Spleen (tissue), 7 donors: Measurements from ENCODE around the gene EPN2.

Experiments
- POLR2A ChIP-seq, 3 donors: fragments of 450-650 bp; IDR thresholded peaks; one replicate each; pipeline ENCODE4 v1.5.1; 2017; ENCODE audit warnings: antibody characterized with exemption in 3 of 3, mild to moderate bottlenecking in 1 of 3
- TF ChIP-seq, protein P1 (sequence below), 11 experiments: fragments of 200-600 bp in 7 of 11; fragments of 450-650 bp in 4 of 11; sonication (generic) in 4 of 11; IDR thresholded peaks in 8 of 11; conservative IDR thresholded peaks in 3 of 11; 1 replicate in 7 of 11; 2 replicates in 4 of 11; pipeline versions ENCODE4 v1.4.0 to v1.8.0; 2016 to 2021; ENCODE audit warnings: antibody characterized with exemption in 11 of 11, inconsistent platforms in 4 of 11, mild to moderate bottlenecking in 1 of 11
- donor health status: DM: no; HTN: no; CAD: no; lungs with moderate emphysema.
- donor health status: DM: no; HTN: no; CAD: no.
- donor health status: DM: no; HTN: no; CAD: no.

DNA sequence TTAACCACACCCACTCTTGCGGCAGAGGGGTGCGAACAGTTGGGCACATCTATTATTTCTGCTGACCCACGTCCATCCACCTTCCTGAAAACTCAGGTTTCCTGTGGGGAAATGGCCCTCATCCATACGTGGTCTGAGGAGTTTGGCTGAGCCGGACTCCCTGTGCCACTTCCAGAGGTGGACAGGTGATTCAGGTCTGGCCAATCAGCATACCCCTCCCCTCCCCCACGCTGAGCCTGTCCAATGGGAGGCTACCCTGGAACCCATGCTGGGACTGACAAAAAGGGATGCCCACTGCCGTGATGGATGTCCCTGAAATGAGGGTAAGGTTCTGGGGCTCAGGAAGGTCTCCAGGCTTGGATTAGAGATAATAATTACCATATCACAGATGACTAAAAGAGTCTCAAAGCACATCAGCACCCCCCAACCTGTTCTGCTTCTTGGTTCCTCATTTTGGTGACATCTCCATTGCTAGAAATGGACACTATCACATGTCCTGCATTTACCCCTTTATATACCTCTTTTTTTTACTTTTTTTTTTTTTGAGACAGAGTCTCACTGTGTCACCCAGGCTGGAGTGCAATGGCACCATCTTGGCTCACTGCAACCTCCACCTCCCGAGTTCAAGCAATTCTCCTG is 135.8 kb downstream of the EPN2 start:
- TF ChIP-seq POLR2A (IDR thresholded peaks at IDR 0.05) = no peak
- TF ChIP-seq, protein P1, sequence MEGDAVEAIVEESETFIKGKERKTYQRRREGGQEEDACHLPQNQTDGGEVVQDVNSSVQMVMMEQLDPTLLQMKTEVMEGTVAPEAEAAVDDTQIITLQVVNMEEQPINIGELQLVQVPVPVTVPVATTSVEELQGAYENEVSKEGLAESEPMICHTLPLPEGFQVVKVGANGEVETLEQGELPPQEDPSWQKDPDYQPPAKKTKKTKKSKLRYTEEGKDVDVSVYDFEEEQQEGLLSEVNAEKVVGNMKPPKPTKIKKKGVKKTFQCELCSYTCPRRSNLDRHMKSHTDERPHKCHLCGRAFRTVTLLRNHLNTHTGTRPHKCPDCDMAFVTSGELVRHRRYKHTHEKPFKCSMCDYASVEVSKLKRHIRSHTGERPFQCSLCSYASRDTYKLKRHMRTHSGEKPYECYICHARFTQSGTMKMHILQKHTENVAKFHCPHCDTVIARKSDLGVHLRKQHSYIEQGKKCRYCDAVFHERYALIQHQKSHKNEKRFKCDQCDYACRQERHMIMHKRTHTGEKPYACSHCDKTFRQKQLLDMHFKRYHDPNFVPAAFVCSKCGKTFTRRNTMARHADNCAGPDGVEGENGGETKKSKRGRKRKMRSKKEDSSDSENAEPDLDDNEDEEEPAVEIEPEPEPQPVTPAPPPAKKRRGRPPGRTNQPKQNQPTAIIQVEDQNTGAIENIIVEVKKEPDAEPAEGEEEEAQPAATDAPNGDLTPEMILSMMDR (IDR thresholded peaks at IDR 0.05 in 8 of 11, conservative IDR thresholded peaks at IDR 0.05 in 3 of 11) = no peak
